ENCODE measurements around the gene IRF8.

GRCh38 chr16:85912211-85912974 is 13.4 kb downstream of the IRF8 start:
- TF ChIP-seq CTCF (IDR thresholded peaks at IDR 0.05; ENCODE audit: low read depth, low read length) (no peak), POLR2A (IDR thresholded peaks at IDR 0.05; ENCODE audit: extremely low read depth, insufficient read length) (no peak)
